Activated B cell treated with CpG ODN at 0.5 μM for 24 hours (primary cell): ENCODE measurements around the gene CAPNS2. TPM values are rescaled to one million over a fixed set of nuclear protein-coding genes. Genes with fewer than 3 reads are reported as not detected.

Experiments
- ATAC-seq: fragments of 200-7000 bp; cut with Tn5 transposase; one replicate; pipeline ENCODE4 v1.10.0; 2021; ENCODE audit warnings: low read depth, mild to moderate bottlenecking, moderate library complexity
- CTCF ChIA-PET: fragments of 350-600 bp; sonication (Branson Sonifier 250); formaldehyde crosslinking; loops from one replicate; lab custom pipeline; 2021; ENCODE audit warnings: antibody characterized with exemption; lab: Charles Lee
- POLR2A ChIA-PET: fragments of 350-600 bp; sonication (Branson Sonifier 250); formaldehyde crosslinking; loops from one replicate; lab custom pipeline; 2021; ENCODE audit warnings: antibody characterized with exemption; lab: Charles Lee
- DNase-seq: peaks from one replicate; pipeline ENCODE4 v3.0.0; 2022
- H3K27ac Mint-ChIP-seq: one replicate; pipeline ENCODE4 v1.8.0; 2020; ENCODE audit warnings: mixed read lengths
- H3K27me3 Mint-ChIP-seq: one replicate; pipeline ENCODE4 v1.8.0; 2021; ENCODE audit warnings: mixed read lengths
- H3K36me3 Mint-ChIP-seq: one replicate; pipeline ENCODE4 v1.8.0; 2021; ENCODE audit warnings: low read depth, mixed read lengths
- H3K4me1 Mint-ChIP-seq: one replicate; pipeline ENCODE4 v1.8.0; 2021; ENCODE audit warnings: mixed read lengths
- H3K4me3 Mint-ChIP-seq: one replicate; pipeline ENCODE4 v1.8.0; 2020; ENCODE audit warnings: mild to moderate bottlenecking, mixed read lengths
- H3K9me3 Mint-ChIP-seq: one replicate; pipeline ENCODE4 v1.8.0; 2020; ENCODE audit warnings: mixed read lengths
- intact Hi-C: fragments of 100-400 bp; cut with micrococcal nuclease; formaldehyde crosslinking; loops from one replicate; pipeline ENCODE4 v1.15.1; 2024
- total RNA-seq: library from RNA; stranded (reverse); gene quantifications from 2 replicates; pipeline ENCODE4 v1.2.3, GENCODE V29; 2022
- TF ChIP-seq, protein P1 (sequence below): fragments of 200-600 bp; IDR thresholded peaks from one replicate; pipeline ENCODE4 v1.8.0; 2022; ENCODE audit warnings: antibody characterized with exemption, mild to moderate bottlenecking

The CAPNS2 gene
- total RNA-seq, 1 donor from 2014 or later, result not detected

DNA sequence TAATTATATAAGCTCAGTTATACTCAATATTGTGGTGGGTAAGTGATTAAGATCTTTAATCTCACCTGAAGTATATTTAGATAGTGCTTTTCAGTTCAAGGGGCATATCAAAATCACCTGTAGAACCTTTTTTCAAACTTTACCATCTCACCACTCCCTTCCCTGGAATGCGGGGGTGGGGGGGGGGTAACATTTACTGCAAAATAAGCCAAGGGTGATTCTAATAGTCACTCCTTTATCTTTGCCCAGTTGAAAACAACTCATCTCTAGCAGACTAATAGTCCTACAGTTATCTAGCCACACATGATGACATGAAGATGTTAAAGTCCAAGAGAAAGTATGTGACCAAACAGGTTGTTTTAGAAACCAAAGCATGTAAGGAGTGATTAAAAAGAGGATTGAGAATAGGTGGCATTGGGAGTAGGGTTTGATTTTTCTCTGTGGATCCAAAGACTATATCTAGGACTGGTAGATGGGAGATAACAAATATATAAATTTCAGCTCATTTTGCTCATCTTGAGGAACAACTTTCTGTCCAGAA lies 36.1 kb upstream of the CAPNS2 start:
- CTCF ChIA-PET, result no interaction called here
- H3K9me3 Mint-ChIP-seq, result no peaks in the 10 kb centered on the region
- no peaks in the 10 kb centered on the region for H3K27me3 Mint-ChIP-seq
- no peak overlapping the region for H3K4me3 Mint-ChIP-seq
- no peak for ATAC-seq
- TF ChIP-seq, protein P1, sequence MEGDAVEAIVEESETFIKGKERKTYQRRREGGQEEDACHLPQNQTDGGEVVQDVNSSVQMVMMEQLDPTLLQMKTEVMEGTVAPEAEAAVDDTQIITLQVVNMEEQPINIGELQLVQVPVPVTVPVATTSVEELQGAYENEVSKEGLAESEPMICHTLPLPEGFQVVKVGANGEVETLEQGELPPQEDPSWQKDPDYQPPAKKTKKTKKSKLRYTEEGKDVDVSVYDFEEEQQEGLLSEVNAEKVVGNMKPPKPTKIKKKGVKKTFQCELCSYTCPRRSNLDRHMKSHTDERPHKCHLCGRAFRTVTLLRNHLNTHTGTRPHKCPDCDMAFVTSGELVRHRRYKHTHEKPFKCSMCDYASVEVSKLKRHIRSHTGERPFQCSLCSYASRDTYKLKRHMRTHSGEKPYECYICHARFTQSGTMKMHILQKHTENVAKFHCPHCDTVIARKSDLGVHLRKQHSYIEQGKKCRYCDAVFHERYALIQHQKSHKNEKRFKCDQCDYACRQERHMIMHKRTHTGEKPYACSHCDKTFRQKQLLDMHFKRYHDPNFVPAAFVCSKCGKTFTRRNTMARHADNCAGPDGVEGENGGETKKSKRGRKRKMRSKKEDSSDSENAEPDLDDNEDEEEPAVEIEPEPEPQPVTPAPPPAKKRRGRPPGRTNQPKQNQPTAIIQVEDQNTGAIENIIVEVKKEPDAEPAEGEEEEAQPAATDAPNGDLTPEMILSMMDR, result no peak
- H3K36me3 Mint-ChIP-seq, result no peaks in the 10 kb centered on the region
- no peak overlapping the region for H3K27ac Mint-ChIP-seq
- intact Hi-C loops, result no loop called here
- no peaks in the 10 kb centered on the region for H3K4me1 Mint-ChIP-seq
- no peak for DNase-seq
- POLR2A ChIA-PET, result no interaction called here

DNA sequence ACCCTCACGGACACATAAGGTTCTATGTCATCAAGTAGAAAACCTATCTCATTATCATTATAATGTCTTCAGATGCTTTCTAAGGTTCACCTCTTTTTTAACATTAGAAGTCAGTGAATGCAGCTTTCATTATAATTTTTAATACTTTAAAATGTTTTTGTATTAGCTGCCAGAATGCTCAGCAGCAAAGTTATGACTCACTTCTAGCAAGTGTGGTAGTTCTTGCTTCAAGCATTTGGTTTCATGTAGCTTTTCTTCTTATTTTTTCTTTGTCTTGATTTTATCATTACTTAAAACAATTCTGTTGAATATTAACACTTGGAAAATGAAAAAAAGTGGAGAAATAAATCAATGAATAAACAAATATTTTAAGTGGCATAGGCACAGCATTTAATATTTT lies 34.3 kb upstream of the CAPNS2 start:
- H3K27ac Mint-ChIP-seq, result no peak overlapping the region
- ATAC-seq (no peak), DNase-seq (no peak)
- H3K27me3 Mint-ChIP-seq, result peaks cover 3% of the 10 kb centered on the region
- CTCF ChIA-PET, result no interaction called here
- H3K4me1 Mint-ChIP-seq, result no peaks in the 10 kb centered on the region
- POLR2A ChIA-PET, result no interaction called here
- TF ChIP-seq, protein P1, result no peak
- H3K4me3 Mint-ChIP-seq, result no peak overlapping the region
- H3K9me3 Mint-ChIP-seq, result no peaks in the 10 kb centered on the region
- intact Hi-C loops, result no loop called here
- H3K36me3 Mint-ChIP-seq, result no peaks in the 10 kb centered on the region

DNA sequence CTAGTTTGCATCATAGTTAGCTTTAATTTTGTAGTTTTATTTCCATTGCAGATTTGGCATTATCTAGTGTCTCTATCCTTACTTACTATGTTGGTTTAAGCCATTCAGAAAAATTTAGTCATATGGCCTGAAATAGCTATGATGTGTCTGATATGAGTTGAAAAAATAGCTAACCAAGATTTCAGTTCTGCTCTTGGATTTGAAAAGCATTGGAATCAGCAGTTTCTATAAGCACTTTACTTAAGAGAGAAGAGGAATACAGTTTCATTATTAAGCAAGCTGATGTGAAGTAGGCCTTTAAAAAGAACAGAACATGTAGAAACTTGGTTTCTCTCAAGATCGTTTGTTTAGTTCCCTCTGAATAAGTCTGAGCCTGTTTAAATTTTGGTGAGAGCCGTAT lies 31.7 kb upstream of the CAPNS2 start:
- CTCF ChIA-PET, result no interaction called here
- no peak for ATAC-seq
- intact Hi-C loops, result no loop called here

DNA sequence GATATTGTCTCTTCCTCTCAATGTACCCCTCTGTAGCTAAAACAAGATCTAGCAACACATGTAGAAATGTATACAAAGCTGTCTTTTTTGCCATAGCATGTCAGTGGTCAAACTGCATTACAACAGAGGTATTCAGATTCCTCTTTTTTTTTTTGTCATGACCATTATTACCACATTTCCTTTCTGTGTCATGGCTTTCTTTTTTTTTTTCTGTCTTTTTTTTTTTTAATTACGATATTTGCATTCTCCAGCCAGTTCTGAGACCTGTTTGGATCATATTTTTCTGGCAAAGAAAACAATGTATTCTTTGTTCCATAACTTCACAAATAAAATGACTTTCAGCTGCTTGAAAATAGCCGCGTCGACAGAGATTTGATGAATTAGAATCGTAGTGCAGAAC lies 27.4 kb upstream of the CAPNS2 start:
- CTCF ChIA-PET, result no interaction called here
- no peak overlapping the region for H3K27ac Mint-ChIP-seq
- no peaks in the 10 kb centered on the region for H3K4me1 Mint-ChIP-seq
- no peak overlapping the region for H3K4me3 Mint-ChIP-seq
- POLR2A ChIA-PET, result no interaction called here
- intact Hi-C loops, result no loop called here
- DNase-seq (no peak), ATAC-seq (no peak)
- no peaks in the 10 kb centered on the region for H3K36me3 Mint-ChIP-seq
- H3K9me3 Mint-ChIP-seq, result no peaks in the 10 kb centered on the region
- H3K27me3 Mint-ChIP-seq, result peaks cover 3% of the 10 kb centered on the region
- TF ChIP-seq, protein P1, result no peak

More for the DNA sequence above, 31.7 kb upstream of the CAPNS2 start:
- no peak overlapping the region for H3K27ac Mint-ChIP-seq
- peaks cover 3% of the 10 kb centered on the region for H3K27me3 Mint-ChIP-seq
- H3K36me3 Mint-ChIP-seq, result no peaks in the 10 kb centered on the region
- TF ChIP-seq, protein P1, result no peak
- H3K9me3 Mint-ChIP-seq, result no peaks in the 10 kb centered on the region
- no peaks in the 10 kb centered on the region for H3K4me1 Mint-ChIP-seq
- no peak for DNase-seq
- POLR2A ChIA-PET, result no interaction called here
- H3K4me3 Mint-ChIP-seq, result no peak overlapping the region

DNA sequence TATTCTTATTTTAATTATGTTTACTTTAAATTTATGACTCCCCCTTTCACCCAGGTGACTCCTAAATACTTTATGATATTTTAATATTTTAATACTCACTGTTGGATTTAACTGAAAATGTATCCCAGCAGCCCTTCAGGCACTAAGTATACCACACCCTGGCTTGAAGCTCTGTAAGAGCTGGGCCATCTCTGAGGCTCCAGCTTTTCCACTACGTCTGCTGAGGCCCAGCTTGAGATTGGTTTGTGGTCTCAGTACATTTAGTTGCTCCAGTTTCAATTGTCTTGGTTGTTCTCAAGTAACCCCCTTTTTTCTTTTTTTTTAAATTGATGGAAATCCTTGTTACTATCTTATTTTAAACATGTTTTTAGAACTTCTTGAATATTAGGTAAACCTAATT lies 27.0 kb upstream of the CAPNS2 start:
- no peaks in the 10 kb centered on the region for H3K9me3 Mint-ChIP-seq
- intact Hi-C loops, result no loop called here
- H3K4me1 Mint-ChIP-seq, result no peaks in the 10 kb centered on the region
- POLR2A ChIA-PET, result no interaction called here
- ATAC-seq, result no peak
- peaks cover 3% of the 10 kb centered on the region for H3K27me3 Mint-ChIP-seq
- H3K4me3 Mint-ChIP-seq, result no peak overlapping the region
- H3K36me3 Mint-ChIP-seq, result no peaks in the 10 kb centered on the region
- DNase-seq, result no peak
- CTCF ChIA-PET, result no interaction called here
- TF ChIP-seq, protein P1, result no peak
- H3K27ac Mint-ChIP-seq, result no peak overlapping the region
